H1 (cell line): ENCODE results near the gene DCTN1. TPM values are rescaled to one million over a fixed set of nuclear protein-coding genes. Genes with fewer than 3 reads are reported as not detected.

Experiments used
- CHD7 ChIP-seq: fragments of 300-600 bp; sonication (generic); IDR thresholded peaks from 2 replicates; pipeline ENCODE4 v1.7.1; 2012; ENCODE audit warnings: low read length, moderate library complexity, mild to moderate bottlenecking, inconsistent platforms; ENCODE audit not compliant: insufficient replicate concordance
- GTF2F1 ChIP-seq: IDR thresholded peaks from 2 replicates; pipeline ENCODE4 v1.6.1; 2012; ENCODE audit warnings: low read depth, low read length, improper control_type of control experiment, borderline replicate concordance
- HDAC6 ChIP-seq: IDR thresholded peaks from one replicate; pipeline ENCODE4 v1.7.1; 2012; ENCODE audit warnings: low read depth, mild to moderate bottlenecking, inconsistent platforms, low read length, moderate library complexity
- PHF8 ChIP-seq: fragments of 200-600 bp; sonication (generic); conservative IDR thresholded peaks from 2 replicates; pipeline ENCODE4 v1.7.1; 2012; ENCODE audit warnings: low read depth, mild to moderate bottlenecking, inconsistent platforms, low read length, moderate library complexity
- SIRT6 ChIP-seq: IDR thresholded peaks from one replicate; pipeline ENCODE4 v1.7.1; 2012; ENCODE audit warnings: low read length, inconsistent platforms
- SRF ChIP-seq: IDR thresholded peaks from 2 replicates; pipeline ENCODE4 v1.6.1; 2011; ENCODE audit warnings: mild to moderate bottlenecking, low read depth, low read length, moderate library complexity
- TEAD4 ChIP-seq: IDR thresholded peaks from 2 replicates; pipeline ENCODE4 v1.6.1; 2012; ENCODE audit warnings: low read depth, low read length, inconsistent platforms, mixed read lengths
- polyA plus RNA-seq, 7 experiments: library from polyadenylated mRNA; depleted of rRNA in 3 of 7; stranded (reverse) in 5 of 7; unstranded in 2 of 7; fragments of >200 nt in 5 of 7; fragments of 200-250 nt in 2 of 7; gene quantifications; 1 replicate in 5 of 7; 2 replicates in 1 of 7; 4 replicates in 1 of 7; pipeline versions ENCODE4 v1.2.1 to v1.2.3, GENCODE V29; 2011 to 2013; ENCODE audit warnings: missing spikeins in 2 of 7, mixed read lengths in 2 of 7
- total RNA-seq: library from RNA; stranded (reverse); fragmentation: NEBNext Ultra II Directional; extraction: Animal tissue kit (Norgen Biotek cat#: 25700); gene quantifications from 2 replicates; pipeline ENCODE4 v1.2.1, GENCODE V29; 2021

The DCTN1 gene
- total and polyA plus RNA-seq, 2 of the 8 experiments (the other 6 are each of a cell fraction or from before 2014, with no cell fraction given) = 105 to 162 TPM

GRCh38 chr2:74327627-74328026 lies 52.5 kb downstream of the DCTN1 start (continued):
- no peak for TF ChIP-seq CHD7
- TF ChIP-seq TEAD4 = no peak
- TF ChIP-seq PHF8 = no peak
- no peak for TF ChIP-seq GTF2F1
- TF ChIP-seq SRF = no peak
- TF ChIP-seq HDAC6 = no peak
- TF ChIP-seq SIRT6 = no peak
- TF ChIP-seq, all 59 proteins: peak for 0
